NCI-H2107 treated with DMSO at 0.1 percent for 48 hours (cell line): ENCODE measurements around the gene CUEDC1.
A peak's percentile ranks its signal among the peaks of the same experiment; 100 is the strongest.

Experiments used
- DNase-seq: peaks from one replicate; lab custom pipeline; 2025; ENCODE audit not compliant: unreplicated experiment; lab: John Stamatoyannopoulos, UW

Gene CUEDC1

DNA sequence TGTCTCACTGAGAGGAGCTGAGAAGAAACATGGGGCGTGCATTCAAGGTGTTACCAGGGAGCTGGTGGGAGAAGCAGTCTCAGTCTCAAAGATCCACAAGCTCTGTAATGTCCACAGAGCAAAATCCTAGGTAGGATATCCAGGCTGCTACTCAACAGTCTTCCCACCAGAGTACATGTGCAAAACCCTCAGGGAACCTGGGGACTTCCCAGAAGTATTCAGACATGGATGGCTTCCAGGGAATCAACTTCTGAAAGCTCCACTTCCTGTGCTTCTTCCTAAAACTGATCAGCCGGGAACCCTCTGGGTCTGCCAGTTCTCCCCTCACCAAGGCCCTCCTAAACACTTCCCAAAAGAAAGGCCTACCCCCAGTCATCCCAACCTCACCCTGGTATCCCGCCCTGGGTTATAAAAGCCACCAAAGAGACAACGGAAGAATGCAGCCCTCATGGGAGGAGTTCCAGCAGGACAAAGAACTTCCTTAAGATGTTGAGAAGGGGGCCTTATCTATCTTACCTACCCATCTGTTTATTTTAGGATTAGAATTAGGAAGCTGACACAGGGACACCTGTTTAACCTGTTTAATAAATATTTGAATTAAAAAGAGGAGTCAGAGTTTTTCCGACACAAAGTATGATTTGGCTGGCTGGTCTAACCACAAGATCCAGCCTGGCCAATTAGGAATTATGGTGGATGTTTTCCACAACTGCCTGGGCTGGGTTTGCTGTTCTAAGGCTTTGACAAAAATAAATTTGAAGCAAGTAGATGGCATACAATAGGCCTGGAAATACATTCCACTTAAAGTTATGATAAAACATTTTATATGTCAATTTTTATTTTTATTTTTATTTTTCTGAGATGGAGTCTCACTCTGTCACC is 37.0 kb downstream of the CUEDC1 start:
- DNase-seq = no peak

DNA sequence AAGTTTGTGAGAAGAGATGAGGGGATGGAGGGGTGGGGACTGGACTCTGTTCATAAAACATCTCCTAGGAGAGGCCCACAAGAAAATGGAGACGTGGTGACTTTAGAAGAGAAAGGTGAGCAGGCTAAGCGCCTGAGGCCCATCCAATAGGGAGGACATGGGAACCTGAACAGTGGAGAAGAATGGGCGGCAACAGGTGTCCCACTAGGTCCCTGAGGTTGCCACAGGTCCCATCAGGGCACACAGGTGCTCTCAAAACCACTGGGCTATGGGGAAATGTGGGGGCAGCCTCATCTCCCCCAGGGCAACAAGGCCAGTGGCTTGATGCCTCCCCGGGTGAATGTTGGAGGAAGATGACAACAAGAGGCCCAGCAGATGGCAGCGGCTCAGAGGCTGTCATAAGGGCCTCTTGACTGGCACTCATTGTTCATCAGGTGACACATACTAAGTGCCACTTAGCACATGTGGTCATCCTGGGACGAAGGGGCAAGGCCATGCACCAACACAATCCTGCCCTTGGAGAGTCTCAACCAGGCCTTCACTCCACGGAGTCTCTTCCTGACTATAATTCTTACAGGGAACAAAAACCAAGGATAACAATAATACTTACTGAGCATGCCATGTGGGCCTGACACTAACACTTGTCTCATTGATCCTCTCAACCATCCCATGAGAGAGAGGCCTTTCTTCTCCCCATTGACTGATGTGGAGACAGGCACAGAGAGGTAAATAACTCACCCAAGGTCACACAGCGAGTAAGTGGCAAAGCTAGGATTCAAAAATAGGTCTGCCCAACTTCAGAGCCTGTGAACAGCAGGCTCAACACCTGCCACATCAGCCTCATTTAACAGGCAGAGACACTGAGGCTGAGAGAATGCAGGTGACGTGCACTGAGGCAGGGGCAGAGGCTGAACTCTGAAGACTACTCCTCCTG is 38.0 kb downstream of the CUEDC1 start:
- DNase-seq = peak; percentile 54

DNA sequence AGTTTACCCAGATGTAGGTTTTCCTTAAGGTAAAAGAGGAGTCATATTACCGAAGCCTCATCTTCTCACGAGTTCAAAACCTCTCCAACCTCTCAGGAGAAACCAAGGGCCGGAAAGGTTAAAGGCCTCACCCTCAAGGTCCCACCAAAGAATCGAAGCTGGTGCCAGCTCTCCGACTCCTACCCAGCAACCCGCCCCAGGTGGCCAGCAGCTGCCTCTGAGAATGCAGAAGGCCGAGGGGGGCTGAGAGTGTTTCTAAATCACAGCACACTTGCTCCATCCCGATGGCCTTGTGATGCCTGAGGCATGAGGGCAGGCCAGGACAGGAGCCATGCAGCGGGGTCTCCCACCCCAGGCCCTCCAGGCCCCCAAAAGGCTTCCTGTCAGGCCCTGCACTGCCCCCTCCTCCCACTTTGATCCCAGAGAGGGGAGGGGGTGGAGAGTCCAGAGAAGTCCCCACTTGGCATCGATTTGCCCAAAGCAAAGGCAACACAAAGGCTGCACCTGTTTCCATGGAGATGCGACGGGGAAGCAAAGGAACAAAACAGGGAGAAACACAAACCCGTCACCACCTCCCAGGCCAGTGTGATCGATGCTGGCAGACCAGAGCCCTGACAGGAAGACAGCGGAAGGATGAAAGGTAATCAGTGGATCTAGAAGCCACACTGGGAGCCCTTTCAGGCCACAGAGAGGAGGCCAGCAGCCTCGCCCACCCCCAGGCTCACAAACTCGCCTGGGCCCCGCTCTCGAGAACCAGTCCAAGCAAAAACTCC is 39.0 kb downstream of the CUEDC1 start:
- DNase-seq = peak; percentile 62

DNA sequence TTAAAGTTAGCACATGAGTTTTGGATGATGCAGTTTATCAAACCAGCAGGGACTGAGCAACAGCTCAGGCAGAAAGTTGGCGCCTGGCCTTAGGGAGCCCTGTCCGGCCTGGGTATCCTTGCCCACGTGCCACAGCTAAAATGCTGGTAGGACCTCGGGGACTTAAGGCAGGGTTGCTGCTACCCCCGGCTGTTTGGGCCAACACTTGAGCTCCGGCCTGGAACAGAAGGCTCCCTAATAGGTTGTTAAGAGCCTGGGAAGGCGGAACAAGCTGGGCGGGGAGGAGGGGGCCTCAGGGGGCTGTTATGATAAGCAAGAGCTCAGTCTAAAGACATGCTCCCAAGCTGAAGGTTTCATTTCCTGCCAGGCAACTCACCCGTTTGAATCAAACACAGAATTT is 39.7 kb downstream of the CUEDC1 start:
- DNase-seq = no peak

DNA sequence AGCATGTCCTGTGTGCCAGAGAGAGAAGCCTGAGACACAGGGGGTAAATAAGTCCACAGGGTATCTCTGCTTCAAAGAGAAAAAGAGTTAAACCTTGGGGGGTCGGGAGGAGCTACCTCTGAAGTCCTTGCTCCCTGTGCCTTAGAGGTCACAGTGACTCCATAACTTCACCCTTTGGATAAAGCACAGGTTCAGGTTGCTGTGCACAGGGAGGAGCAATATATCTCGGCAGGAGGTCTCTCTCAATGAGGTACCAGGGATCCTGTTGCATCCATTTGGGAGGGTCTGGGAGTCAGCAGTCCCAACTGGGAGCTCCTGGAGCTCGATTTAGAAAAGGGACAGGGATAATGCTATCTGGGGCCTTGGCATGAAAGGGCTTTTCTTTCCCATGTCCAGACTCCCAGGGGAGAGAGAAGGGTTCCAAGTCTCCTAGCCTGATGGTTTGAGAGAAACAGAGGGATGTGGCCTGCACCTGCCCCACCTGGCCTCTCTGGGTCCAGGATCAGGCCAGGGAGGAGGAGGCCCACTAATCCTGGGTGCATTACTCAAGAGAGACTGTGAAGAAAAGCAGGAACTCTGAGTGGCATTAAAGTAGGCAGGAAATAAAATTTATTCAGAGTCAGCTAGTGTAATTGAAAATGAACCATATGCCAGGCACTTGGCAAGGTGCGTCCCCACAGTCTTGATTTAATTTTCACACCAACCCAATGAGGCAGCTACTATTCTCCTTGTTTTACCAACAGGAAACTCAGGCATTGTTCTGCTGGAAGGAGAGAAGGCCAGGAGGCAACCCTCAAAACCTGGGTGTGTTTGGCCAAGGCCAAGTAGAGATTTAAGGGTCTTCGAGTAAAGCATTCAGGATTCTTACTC is 40.7 kb downstream of the CUEDC1 start:
- peak; percentile 71 for DNase-seq

DNA sequence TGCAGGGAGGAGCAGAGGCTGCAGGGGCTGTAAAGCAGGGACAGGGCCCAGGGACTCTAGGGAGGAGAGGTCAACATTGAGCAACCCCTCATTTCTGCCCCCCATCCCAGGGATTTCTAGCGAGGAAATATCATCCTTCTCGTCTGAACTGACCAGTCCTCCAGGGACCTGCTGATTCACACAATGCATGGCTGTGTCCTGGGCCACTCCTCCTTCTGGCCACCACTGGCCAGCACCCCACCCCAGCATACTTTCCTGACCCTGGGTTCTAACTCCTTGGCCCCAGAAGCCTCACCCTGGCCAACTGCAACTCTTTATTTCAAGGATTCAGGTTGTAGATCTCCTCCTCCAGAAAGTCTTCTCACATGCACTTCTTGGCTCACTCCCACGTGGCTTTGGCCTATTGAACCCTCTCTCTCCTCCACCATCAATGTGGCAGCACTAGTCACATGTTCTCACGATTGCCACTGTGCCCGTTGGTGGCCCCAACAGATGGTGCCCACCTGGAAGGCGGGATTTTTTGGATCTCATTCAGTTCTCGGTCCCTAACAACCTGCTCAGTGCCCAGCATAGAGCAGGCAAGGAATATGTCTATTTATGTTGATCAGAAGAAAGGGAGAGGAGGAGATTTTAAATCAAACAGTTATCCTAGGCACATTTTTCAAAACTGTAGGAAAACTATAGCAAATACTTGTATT is 41.5 kb downstream of the CUEDC1 start:
- DNase-seq = no peak

DNA sequence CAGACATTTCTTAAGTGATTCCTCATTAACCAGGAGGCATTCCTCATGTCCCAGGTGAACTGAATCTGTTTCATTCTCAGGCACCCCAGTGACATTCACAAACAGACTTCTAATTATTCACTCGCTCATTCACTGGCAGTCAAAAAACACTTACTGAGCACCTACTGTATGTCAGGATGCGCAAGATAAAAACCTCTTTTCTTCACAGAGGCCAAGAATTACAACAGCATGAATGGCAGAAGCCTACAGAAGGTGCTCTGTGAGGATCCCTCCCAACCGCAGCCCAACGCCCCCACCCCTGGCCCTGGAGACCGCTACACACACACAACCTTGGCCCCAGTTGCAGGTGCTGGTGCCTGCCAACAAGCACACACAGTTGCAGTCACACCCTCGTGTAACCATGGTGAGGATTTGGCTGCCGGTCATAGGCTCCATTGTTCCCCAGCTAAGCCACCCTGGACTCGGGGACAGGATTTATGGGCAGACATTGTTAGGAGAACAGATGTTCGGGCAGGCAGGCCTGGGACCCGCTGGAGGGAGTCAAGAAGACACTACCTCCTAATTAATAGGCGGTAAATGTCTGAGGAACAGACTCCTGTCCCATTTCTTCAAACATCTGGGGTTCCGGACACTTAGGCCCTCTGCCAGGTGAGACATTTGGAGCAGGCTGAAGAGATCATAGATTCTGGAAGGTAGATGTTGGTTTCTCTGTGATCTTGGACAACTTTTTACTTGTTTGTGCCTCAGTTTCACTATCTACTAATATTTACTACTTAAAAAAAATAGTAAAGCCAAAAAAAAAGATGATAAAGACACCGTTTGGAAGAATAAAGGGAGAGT is 43.2 kb downstream of the CUEDC1 start:
- DNase-seq = peak; percentile 79

DNA sequence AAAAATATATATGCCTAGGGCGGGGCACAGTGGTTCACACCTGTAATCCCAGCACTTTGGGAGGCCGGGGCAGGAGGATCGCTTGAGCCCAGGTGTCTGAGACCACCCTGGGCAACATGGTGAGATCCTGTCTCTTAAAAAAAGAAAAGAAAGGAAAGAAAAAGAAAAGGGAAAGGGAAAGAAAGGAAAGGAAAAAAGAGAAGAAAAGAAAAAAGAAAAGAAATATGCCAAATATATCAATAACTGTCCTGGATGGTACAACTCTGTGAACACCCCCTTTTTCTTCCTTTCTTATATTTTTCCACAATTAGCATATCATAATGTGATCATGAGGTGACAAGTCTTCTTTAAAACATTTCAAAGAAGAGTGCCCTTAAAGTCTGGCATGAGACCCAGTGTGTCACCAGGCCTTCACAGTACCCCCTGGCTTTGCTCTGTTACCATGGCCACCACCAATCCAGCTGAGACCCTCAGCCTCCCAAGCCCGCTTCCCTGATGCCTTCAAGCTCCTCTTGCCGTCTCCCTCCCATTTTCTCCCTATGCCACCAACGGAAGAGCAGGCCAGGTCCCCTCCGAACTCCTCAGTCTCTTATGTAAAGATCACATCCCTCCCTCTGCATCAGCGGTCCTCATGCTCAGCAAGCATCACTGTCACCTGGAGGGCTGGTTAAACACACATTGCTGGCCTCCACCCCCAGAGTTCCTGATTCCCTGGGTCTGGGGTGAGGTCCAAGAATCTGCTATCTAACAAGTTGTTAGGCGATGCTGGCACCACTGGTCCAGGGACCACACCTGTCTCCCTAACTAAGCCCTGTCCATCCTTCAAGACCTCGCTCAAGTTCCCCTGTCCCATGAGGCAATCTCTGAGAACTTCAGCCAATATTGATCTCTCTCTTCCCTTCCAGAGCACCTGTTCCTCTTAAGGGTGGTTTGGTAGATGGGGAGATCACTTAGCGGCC is 44.5 kb downstream of the CUEDC1 start:
- no peak for DNase-seq

DNA sequence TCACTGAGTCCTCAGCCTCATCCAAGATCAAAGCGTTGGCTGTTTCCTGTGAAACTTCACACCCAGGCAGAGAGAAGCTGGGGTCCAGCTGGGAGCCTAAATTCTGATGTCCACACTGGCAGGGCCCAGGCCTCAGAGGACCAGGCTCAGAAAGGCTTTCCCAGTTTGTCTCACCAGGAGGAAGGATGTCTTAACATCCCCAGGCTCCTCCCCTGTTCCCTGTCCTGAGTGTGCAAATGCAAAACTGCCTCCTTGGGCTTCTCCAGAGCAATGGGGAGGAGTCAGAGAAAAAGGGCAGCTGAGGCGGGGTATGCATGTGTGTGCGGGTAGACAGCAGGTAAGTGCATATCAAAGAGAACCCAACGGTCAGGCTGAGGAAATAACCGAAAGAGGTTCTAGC is 45.7 kb downstream of the CUEDC1 start:
- no peak for DNase-seq

DNA sequence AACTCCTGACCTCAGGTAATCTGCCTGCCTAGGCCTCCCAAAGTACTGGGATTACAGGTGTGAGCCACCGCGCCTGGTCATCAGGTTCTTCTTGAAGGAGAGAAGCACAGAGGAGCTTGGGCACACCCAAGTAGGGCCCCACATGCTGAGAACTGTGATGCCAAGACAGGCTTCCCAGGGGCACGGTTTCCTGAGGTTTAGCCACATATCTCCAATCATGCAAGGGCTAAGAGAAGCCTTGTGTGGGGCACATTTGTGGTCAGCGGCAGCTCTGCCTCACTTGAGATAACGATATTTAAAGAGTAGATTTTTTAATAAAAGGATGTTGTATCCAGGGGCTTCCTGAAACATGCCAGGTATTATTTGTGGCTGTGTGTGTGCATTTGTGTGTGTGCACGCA is 46.9 kb downstream of the CUEDC1 start:
- DNase-seq = no peak

DNA sequence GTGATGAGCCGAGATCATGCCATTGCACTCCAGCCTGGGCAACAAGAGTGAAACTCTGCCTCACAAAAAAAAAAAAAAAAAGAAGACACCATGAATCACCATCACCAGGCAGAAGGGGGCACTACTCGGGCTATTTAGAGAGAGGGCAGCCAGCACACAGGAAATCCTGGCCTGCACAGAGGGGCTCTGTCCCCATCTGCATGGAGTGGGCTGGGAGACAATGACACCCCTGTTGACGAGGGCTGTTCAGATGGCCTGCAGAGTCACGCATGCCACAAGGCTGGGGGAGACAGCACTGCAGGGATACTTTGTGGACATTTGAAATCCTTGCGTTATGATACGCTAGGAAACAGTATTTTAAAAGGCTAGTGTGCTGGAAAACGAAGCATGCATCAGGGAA is 48.3 kb downstream of the CUEDC1 start:
- no peak for DNase-seq

DNA sequence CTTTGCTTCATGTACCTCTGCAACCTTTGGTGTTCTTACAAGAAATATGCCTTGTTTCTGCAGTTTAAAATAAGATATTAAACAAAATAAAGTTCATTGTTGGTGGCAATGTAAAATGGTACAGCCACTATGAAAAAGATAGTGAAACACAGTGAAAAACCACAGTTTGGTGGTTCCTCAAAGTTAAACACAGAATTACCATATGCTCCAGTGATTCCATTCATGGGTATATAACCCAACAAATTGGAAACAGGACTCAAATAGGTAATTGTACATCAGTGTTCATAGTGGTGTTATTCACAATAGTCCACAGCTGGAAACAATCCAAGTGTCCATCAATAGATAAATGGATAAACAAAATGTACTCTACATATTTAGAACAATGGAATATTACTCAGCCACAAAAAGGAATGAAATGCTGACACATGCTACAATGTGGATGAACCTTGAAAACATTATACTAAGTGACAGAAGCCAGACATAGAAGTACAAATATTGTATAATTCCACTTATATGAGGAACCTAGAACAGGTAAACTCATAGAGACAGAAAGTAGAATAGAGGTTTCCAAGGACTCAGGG is 49.2 kb downstream of the CUEDC1 start:
- DNase-seq = no peak

DNA sequence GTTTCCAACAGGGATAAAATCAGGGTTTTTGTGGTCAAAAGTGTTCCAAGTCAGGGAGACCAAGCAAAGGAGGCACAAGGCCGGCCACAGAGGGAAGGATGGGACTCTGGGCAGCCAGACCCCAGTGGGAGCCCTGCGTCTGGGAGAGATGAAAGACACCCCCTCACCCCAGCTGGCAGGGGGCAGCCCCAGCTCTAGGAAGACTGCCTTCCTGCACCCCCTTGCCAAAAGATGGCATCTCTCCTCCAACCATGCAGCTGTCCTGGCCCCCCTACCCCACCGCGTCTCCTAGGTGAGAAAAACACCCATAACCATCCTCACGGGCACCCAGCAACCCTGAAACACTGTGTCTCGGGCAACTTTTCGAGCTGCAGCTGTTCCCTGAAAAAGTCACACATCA is 51.3 kb downstream of the CUEDC1 start:
- DNase-seq = no peak

DNA sequence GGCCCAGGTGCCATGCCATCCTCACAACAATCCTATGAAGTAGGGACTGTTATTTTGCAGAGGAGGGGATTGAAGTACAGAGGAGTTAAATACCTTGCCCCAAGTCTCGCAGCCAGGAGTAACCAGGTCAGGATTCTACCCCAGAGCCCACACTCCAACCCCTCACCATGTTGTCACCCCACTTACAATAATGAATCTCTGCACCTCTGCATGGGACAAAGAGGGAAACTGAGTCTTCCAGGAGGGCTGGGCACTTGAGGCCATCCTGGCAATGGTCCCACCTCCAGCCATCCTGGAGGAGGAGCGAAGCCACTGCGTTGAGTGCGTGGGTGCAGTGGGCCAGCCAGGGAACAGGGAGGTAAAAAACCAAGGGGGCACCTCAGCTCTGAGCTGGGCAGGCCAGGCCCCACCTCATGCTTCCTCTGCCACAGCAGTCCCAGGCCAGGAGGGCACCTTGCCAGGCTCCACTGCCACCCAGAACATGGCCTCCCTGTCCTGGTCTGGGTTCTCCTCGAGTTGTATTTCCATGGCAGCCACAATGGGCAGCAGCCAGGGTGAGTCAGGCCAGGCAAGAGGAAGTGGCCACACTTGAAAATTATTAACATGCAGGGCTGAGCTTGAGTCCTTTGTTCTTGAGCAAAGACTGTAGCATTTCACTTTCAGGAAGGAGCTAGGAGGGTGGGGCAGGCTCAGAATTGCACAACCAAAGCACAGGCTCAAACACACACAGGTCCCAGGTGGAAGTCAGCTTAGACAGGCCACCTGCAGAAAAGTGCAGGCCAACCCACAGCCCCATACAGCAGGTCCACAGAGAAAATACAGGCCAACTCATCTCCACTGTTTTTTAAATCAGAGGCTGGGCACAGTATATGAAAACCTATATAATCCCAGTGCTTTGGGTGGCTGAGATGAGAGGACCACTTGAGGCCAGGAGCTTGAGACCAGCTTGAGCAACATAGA is 52.1 kb downstream of the CUEDC1 start:
- peak; percentile 89 for DNase-seq

DNA sequence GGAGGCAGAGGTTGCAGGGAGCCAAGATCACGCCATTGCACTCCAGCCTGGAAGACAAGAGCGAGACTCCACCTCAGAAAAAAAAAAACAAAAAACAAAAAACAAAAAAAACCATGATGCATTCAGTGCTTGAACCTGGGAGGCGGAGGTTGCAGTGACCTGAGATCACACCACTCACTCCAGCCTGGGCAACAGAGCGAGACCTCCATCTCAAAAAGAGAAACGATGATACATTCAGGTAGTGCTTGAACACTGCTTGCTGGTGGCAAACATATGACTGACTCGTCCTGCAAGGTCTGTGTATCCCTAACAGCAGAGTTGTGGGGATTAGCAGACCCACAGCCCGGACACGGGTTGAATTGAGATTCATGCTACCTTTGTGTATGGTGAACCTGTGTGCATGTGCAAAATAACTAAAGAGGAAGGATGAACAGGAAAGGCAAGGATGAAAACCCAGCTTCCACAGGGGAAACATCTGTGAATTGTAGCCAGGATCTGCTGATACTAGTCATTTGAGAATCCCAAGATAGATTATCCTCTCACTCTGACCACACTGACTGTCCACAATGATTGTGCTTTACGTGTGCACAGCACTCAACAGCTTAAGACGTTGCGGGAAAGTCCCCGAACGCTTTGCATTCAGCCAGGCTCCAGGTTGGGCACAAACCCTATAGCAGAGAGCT is 53.0 kb downstream of the CUEDC1 start:
- peak; percentile 33 for DNase-seq
